Chondrocyte (in vitro differentiated cells): ENCODE data around the gene NPAS3. TPM values are rescaled to one million over a fixed set of nuclear protein-coding genes. Genes with fewer than 3 reads are reported as not detected.

Experiments used
- DNase-seq: peaks from one replicate; pipeline ENCODE4 v3.0.0; 2021; ENCODE audit warnings: mixed read lengths, low spot score
- H3K27ac Mint-ChIP-seq: one replicate; pipeline ENCODE4 v1.8.0; 2021; ENCODE audit warnings: mild to moderate bottlenecking, moderate library complexity, mixed read lengths; ENCODE audit not compliant: unreplicated experiment
- H3K27me3 Mint-ChIP-seq: 2 replicates; pipeline ENCODE4 v1.8.0; 2021; ENCODE audit warnings: low read depth, mixed read lengths
- H3K36me3 Mint-ChIP-seq: 2 replicates; pipeline ENCODE4 v1.8.0; 2021; ENCODE audit warnings: low read depth, mixed read lengths
- H3K4me1 Mint-ChIP-seq: 2 replicates; pipeline ENCODE4 v1.8.0; 2021; ENCODE audit warnings: low read depth, mild to moderate bottlenecking, mixed read lengths
- H3K4me3 Mint-ChIP-seq: one replicate; pipeline ENCODE4 v1.8.0; 2021; ENCODE audit warnings: mild to moderate bottlenecking, moderate library complexity, mixed read lengths; ENCODE audit not compliant: unreplicated experiment
- H3K9me3 Mint-ChIP-seq: 2 replicates; pipeline ENCODE4 v1.8.0; 2021; ENCODE audit warnings: low read depth, mixed read lengths
- total RNA-seq: library from RNA; stranded (reverse); gene quantifications from 3 replicates; pipeline ENCODE4 v1.2.1, GENCODE V29; 2021
- TF ChIP-seq, protein P1 (sequence below): fragments of 200-600 bp; sonication (generic); IDR thresholded peaks from 2 replicates; pipeline ENCODE4 v1.5.0; 2021; ENCODE audit warnings: antibody characterized with exemption, mild to moderate bottlenecking, moderate library complexity

The NPAS3 gene
- total RNA-seq, 1 donor from 2014 or later: 2.6 TPM

DNA sequence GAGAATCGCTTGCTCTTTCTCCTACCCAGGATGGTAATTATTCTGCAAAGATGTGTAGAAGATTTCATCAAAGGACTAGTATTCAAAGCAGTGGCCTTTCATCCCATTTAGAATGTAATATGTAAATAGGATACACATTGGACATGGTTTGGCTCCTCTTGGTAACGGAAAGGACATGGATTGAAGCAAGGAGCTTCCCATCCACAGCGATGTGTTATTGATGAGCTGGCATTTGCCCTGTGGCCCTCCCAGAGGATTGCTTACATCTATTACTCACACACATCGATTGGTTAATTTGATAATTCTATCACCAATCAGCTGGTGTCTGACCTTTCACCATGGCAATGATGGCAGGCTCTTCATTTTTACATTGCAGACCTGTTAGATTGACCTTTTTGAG lies 553.8 kb downstream of the NPAS3 start:
- TF ChIP-seq, protein P1, sequence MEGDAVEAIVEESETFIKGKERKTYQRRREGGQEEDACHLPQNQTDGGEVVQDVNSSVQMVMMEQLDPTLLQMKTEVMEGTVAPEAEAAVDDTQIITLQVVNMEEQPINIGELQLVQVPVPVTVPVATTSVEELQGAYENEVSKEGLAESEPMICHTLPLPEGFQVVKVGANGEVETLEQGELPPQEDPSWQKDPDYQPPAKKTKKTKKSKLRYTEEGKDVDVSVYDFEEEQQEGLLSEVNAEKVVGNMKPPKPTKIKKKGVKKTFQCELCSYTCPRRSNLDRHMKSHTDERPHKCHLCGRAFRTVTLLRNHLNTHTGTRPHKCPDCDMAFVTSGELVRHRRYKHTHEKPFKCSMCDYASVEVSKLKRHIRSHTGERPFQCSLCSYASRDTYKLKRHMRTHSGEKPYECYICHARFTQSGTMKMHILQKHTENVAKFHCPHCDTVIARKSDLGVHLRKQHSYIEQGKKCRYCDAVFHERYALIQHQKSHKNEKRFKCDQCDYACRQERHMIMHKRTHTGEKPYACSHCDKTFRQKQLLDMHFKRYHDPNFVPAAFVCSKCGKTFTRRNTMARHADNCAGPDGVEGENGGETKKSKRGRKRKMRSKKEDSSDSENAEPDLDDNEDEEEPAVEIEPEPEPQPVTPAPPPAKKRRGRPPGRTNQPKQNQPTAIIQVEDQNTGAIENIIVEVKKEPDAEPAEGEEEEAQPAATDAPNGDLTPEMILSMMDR: no peak

DNA sequence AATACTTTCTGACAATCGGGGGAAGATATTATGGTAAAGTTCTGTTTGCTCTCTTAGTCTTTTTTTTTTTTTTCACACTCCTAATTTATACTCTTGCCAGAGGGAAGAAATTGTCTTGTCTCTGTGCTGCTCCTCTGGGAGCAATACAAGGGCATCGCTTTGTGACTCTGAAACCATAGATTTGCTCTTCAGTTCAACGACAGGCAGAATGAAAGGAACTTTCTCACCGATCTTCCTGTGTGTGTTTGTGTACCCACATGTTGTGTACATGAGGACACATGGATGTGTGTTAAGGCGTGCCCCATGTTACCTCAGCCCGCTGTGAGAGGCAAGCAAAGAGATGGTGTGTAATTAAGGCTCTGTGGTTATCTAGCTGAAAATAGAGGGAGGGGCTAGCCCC lies 554.6 kb downstream of the NPAS3 start:
- no peak for DNase-seq
- TF ChIP-seq, protein P1: no peak
- H3K36me3 Mint-ChIP-seq: peaks cover 8% of the 10 kb centered on the region
- H3K27ac Mint-ChIP-seq: no peak overlapping the region
- H3K9me3 Mint-ChIP-seq: peaks cover 23% of the 10 kb centered on the region
- H3K4me1 Mint-ChIP-seq: no peaks in the 10 kb centered on the region
- H3K27me3 Mint-ChIP-seq: no peaks in the 10 kb centered on the region
- no peak overlapping the region for H3K4me3 Mint-ChIP-seq

More for the DNA sequence above, 553.8 kb downstream of the NPAS3 start:
- Mint-ChIP-seq H3K27ac (no peak overlapping the region), H3K9me3 (peaks cover 18% of the 10 kb centered on the region), H3K36me3 (peaks cover 8% of the 10 kb centered on the region), H3K4me1 (no peaks in the 10 kb centered on the region), H3K27me3 (no peaks in the 10 kb centered on the region), H3K4me3 (no peak overlapping the region)
- no peak for DNase-seq

DNA sequence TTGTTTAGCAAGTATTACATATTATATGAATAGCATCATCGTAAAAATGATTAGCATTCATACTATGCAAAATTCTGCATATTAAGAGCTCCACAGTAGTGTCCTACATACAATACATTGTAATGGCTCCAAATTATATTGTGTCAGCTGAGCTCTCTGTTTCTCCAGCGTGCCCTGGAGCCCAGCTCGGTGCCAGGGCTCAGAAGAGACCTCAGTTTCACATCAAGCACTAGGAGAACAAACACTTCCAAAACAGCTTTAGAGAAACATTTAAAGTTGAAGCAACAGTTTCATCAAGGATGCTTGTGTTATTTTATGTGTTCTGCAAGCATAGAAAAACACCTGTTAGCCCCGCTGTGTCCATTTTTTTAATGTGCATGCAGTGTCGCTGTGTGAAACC lies 555.3 kb downstream of the NPAS3 start:
- Mint-ChIP-seq H3K4me3 (no peak overlapping the region), H3K27me3 (no peaks in the 10 kb centered on the region), H3K4me1 (no peaks in the 10 kb centered on the region), H3K9me3 (peaks cover 23% of the 10 kb centered on the region), H3K36me3 (peaks cover 8% of the 10 kb centered on the region), H3K27ac (no peak overlapping the region)
- TF ChIP-seq, protein P1: no peak
- no peak for DNase-seq

DNA sequence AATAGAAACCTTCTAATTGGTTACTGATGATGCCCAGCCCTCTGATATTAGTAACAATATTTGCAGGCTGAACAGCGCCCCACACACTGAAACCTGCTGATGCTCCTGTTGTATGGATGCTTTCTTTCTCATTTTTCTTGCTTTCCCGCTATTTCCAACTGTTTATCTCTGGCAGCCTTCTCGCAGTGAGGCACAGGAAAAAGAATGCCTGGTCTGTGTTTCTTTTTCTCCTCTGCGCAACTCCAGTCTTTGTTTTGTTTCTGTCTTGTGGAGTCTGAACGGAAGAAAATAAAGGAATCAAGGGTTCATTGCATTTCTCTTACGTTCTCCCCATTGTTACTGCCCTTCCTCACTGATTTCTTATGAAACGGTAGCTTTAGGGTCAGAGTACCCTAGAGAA lies 561.0 kb downstream of the NPAS3 start:
- Mint-ChIP-seq H3K27ac (no peak overlapping the region), H3K4me3 (no peak overlapping the region)

DNA sequence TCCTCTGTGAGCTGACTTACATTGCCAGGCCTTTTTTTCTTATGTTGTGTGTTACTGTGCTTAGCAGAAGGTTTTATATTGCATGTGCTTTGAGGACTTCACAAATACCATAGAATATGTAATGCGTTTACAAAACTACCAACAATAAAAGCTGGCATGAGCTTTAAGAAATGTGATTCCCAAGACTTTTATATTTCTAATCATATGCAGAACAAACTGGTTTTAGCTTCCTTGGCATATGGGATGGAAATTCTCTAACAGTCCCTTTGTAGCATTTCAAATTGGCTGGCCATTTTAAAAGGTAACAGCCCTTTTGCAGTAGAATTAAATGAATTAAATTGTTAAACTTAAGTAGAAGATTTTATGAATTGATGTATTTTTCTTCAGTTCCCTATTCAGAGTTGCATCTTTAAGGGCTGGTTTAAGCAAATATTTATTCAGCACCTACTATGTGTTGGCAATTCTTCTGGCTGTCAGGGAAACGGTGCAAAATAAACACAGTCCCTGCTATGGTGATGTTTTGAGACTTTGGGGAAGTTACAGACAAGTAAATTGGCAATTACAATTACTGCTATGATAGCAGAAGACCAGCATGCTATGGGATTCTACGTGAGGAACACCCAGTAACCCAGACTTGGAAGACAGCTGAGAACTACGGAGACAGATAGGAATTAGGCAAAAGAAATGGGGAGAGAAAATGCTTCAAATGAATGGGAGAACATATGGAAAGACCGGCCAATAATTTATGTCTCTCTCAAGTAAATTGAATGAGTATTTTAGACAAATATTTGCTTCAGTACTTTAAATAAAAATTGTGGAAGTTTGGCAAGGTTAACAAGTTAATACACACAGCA lies 565.8 kb downstream of the NPAS3 start:
- TF ChIP-seq, protein P1: no peak
- no peak for DNase-seq
- H3K27me3 Mint-ChIP-seq: no peaks in the 10 kb centered on the region
- H3K4me1 Mint-ChIP-seq: peaks cover 37% of the 10 kb centered on the region
- H3K36me3 Mint-ChIP-seq: no peaks in the 10 kb centered on the region
- no peak overlapping the region for H3K4me3 Mint-ChIP-seq
- H3K27ac Mint-ChIP-seq: no peak overlapping the region
- no peaks in the 10 kb centered on the region for H3K9me3 Mint-ChIP-seq

More for the DNA sequence above, 561.0 kb downstream of the NPAS3 start:
- Mint-ChIP-seq H3K9me3 (peaks cover 23% of the 10 kb centered on the region), H3K4me1 (peaks cover 6% of the 10 kb centered on the region), H3K27me3 (no peaks in the 10 kb centered on the region), H3K36me3 (peaks cover 8% of the 10 kb centered on the region)
- TF ChIP-seq, protein P1: no peak
- DNase-seq: no peak
